OCI-LY3 (cell line): ENCODE measurements around the gene LRRC9.

Experiments used
- CTCF ChIP-seq: fragments of 200-600, 300-600 bp; sonication (generic); IDR thresholded peaks from 2 replicates; pipeline ENCODE4 v1.5.1; 2014; ENCODE audit warnings: antibody characterized with exemption, low read length, low read depth
- EZH2phosphoT487 ChIP-seq: fragments of 200-600 bp; shearing (Covaris generic); IDR thresholded peaks from 2 replicates; pipeline ENCODE4 v1.6.1; 2018; ENCODE audit warnings: antibody characterized with exemption, mixed run types, low read depth

- TF ChIP-seq CTCF (no peak), EZH2phosphoT487 (no peak)
Measured at GRCh38 chr14:60106339-60106738, 186.4 kb downstream of the LRRC9 start.
